ENCODE data around the gene KIF22. TPM values are rescaled to one million over a fixed set of nuclear protein-coding genes. Genes with fewer than 3 reads are reported as not detected.

KIF22 gene
- total and polyA plus RNA-seq, 9 of the 15 experiments (the other 6 are each of a cell fraction or from before 2014, with no cell fraction given), result 8.7 to 232 (median 131) TPM

GRCh38 chr16:29805232-29806098, 14.9 kb downstream of the KIF22 start (continued):
- TF ChIP-seq ZNF277 (CRISPR knock-in tag; IDR thresholded peaks at IDR 0.05; ENCODE audit: borderline replicate concordance) (no peak), DEAF1 (CRISPR knock-in tag; IDR thresholded peaks at IDR 0.05) (no peak), JUND (IDR thresholded peaks at IDR 0.05; ENCODE audit: borderline replicate concordance, low read depth, low read length) (peak; percentile 77), JUND (tag; IDR thresholded peaks at IDR 0.05; ENCODE audit: borderline replicate concordance, low read depth, low read length) (peak; percentile 34; the same call in 1 of the 3 replicates), TBL1XR1 (IDR thresholded peaks at IDR 0.05; ENCODE audit: low read length in 2 of 2) (peak; percentile 64 to 89; a peak in 3 of 4 replicates), ZNF431 (CRISPR knock-in tag; IDR thresholded peaks at IDR 0.05) (peak; percentile 29; the same call in 1 of the 2 replicates), HMGN3 (IDR thresholded peaks at IDR 0.05; ENCODE audit: borderline replicate concordance, extremely low read depth, insufficient read length, low read depth, low read length) (peak; percentile 98), TGIF2 (CRISPR knock-in tag; IDR thresholded peaks at IDR 0.05) (no peak), RAD21 (CRISPR knock-in tag; conservative IDR thresholded peaks at IDR 0.05 in 1 of 2, IDR thresholded peaks at IDR 0.05 in 1 of 2) (no peak), KLF13 (tag; IDR thresholded peaks at IDR 0.05; ENCODE audit: borderline replicate concordance, low read depth) (peak; percentile 28; the same call in 1 of the 2 replicates), ZFP1 (CRISPR knock-in tag; IDR thresholded peaks at IDR 0.05) (0 out of 2 replicates have a peak, but pooled peaks have one; percentile 32), ZNF316 (IDR thresholded peaks at IDR 0.05) (no peak), ZC3H11A (IDR thresholded peaks at IDR 0.05; ENCODE audit: low read depth, low read length) (no peak), ZC3H4 (CRISPR knock-in tag; IDR thresholded peaks at IDR 0.05; ENCODE audit: borderline replicate concordance) (peak; percentile 12; the same call in 1 of the 2 replicates), ARID3B (CRISPR knock-in tag; IDR thresholded peaks at IDR 0.05; ENCODE audit: borderline replicate concordance) (no peak), ZNF699 (CRISPR knock-in tag; IDR thresholded peaks at IDR 0.05; ENCODE audit: insufficient replicate concordance) (no peak), MAZ (CRISPR knock-in tag; conservative IDR thresholded peaks at IDR 0.05 in 1 of 2, IDR thresholded peaks at IDR 0.05 in 1 of 2) (peak; percentile 100), ZBTB9 (CRISPR knock-in tag; IDR thresholded peaks at IDR 0.05) (peak; percentile 92; the same call in 1 of the 2 replicates), ZNF436 (CRISPR knock-in tag; IDR thresholded peaks at IDR 0.05) (no peak), ZBTB8A (IDR thresholded peaks at IDR 0.05; ENCODE audit: partially characterized antibody) (no peak), E2F3 (CRISPR knock-in tag; IDR thresholded peaks at IDR 0.05) (peak; percentile 97)

Measured in K562 (cell line).